CD4-positive, alpha-beta T cell treated with Interleukin-4 for 1 hour (primary cell): Measurements from ENCODE around the gene P4HB.

Experiments
- DNase-seq, 2 donors: peaks; one replicate each; pipeline ENCODE4 v3.0.0-alpha.2; 2020 to 2022

Gene P4HB

DNA sequence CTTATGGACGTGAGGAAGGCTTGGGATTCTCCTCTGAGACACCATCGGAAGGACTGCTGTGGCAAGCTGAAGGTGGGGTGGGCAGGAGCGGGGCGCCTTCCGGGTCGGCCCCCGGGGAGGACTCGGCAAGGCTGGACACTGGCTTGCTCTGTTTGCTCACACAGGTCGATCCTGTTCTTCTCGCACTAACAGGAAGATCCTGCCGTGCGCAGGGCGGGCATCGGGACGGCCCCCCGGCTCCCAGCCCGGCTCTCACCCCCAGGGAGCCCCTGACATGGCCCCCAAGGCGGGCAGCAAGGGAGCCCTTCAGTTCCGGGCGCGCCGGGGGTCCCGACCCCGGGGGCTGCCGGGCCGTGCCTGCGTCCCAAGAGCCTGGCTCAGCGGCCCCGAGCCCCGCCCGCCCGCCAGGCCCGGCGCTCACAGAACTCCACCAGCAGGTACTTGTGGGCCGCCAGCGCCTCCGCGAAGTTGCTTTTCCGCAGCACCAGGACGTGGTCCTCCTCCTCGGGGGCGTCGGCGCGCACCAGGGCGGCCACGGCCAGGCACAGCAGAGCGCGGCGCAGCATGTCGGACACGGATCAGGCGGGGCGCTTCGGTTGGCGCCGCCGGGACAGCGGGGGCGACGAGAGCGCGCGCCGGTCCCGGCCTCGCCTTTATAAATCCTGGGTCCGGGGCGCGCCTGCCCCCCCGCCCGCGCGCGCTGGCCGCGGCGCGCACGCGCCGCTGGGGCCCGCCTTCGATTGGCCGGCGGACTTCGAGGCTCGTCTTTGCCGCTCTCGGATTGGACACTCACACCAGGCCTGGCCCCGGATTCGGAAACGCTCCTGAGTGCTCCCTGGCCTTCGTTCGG, at the start of gene P4HB:
TSS of gene P4HB (minus strand) at position 630 of the 850 bp plus-strand sequence. CDS start at position 566, 64 bp downstream.
- no peak for DNase-seq

DNA sequence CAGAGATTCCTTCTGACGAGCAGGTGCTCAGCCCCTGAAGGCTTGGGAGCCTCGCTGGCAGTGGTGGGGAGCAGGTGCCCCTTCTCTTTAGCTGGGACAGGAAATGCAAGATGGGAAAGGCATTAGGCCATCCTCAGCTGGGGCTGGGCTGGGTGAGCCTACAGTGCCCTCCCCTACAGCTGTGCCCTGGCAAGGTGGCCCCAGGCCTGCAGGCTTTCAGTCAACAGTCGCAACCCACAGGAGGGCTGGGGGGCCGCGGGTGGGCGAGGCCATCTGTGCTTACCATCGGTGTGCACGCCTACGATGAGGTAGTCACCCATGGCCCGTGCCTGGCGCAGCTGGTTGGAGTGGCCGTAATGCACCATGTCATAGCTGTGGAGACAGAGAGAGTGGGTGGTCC, 48.9 kb upstream of the P4HB start:
- no peak for DNase-seq

DNA sequence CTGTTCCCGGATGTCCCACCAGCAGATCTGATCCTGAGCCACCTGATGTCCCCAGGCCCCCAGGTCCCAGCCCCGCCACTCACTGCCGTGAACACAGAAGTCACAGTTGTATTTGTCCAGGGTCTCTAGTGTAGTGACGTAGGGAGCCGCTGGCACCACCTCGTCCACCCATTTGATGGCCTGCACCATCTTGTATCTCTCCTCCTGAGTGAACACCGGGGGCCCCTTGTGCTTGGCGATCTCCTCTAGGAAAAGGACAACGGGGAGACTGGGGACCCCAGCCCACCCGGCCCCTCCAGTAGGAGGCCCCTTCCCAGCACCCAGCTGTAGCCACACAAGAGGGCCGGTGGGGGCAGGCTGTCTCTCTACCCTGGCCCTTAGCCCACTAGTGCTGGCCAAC, 48.5 kb upstream of the P4HB start:
- no peak for DNase-seq

DNA sequence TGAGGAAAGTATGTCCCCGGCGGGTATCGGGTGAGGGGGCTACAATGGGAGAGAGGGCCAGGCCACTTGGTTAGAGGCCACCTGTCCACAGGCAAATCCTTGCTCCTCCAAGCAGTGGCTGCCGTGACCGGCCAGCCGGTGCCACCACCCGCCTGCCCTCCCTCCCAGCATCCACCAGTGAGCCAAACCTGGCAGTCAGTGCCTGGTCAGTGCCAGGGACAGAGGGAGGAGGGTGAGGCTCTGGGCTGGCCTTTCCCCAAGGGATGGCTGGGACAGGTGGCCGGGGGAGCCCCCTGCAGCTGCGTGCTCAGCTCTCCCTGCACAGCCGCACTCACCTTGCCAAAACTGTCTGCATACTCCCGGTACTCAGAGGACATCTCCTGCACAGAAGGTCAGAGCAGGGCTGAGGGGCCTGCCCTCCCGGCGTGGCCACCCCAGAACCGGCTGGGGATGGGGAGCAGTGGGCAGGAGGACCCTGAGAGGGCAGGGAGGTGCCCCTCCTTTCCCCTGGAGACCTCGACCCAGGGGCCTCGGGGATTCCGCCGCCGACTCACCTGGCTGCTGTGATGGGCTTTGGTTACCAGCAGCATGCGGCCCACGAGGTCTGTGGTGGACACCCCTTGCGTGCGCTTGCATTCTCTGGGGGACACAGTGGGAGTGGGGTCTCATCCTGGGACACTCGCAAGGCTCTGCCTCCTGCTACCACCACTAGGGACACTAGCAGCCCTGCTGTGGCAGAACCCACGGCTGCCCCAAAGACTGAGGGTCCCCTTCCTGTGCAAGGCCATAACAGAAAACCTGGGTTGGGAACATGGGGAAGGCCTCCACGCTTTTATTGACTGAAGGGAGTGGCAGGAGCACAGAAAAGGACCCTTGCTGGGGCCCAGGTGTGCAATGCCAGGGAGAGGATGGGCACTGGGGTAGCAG, 47.1 kb upstream of the P4HB start:
- DNase-seq: no peak

DNA sequence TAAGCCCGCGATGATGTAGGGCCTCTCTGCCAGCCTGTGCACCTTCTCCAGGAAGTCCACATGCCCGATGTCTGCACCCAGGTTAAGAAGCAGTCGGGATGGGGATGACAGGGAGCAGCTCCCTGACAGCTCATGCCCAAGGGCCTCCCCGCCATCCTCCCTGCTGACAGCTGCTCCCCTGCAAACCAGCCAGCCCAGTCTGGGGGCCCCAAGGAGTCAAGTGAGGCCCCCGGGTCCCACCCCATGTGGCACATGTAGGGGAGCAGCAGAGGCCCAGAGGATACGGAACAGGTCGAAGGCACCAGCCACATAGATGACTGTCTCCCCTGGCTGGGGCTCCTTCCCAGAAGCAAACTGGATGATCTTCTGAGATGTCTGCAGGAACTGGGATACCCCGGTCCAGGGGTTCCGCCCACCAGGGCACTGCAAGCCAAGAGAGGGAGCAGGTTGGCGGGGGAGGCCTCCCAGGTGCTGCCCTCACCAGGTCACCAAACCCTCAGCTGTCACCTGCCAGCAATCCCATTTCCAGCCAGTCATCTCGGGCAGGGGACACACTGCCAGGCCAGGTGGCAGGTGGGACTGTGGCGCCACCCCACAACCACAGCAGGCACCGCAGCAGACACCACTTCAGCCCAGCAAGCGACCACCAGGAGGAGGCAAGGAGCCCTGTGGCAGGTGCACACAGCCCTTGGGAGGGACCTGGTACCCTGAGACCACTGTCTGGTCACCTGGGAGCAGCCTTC, 46.3 kb upstream of the P4HB start:
- DNase-seq: no peak

DNA sequence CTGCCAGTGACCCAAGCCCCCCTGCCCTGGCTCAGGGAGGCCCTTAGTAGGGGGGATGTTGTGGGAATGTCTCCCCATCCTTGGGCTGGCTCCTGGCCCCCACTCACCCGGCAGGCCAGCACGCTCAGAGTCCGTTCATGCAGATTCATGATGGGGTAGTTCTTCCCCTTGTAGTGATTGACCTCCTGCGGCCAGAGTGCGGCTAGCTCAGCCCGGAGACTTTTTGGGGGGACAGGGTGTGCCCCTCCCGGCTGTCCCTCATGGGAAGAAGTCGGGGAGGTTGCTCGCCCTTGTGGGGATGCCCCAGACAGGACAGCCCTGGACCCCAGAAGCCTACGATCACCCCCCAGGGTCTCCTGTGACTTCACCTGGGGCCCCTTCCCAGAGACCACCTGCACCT, 45.7 kb upstream of the P4HB start:
- DNase-seq: no peak

DNA sequence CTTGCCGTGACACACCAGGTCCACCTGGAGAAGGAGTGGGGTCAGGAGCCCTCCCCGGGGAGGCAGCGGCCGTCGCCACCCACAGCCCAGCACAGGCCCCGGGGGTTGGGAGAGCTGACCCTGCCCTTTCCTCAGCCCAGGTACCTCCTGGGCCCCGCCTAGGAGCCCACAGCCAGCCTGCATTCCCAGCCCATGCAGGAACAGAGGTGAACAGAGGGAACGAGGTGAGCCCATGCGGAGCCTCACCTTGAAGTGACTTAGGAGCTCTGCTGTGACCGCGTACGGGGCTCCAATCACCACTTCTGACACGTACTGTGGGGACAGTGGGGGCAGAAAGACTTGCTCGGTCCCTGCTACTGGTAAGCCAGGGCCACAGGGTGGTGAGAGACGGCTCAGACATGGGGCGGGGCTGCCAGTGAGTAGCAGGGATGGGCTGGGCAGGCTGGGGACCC, 45.1 kb upstream of the P4HB start:
- DNase-seq: no peak

DNA sequence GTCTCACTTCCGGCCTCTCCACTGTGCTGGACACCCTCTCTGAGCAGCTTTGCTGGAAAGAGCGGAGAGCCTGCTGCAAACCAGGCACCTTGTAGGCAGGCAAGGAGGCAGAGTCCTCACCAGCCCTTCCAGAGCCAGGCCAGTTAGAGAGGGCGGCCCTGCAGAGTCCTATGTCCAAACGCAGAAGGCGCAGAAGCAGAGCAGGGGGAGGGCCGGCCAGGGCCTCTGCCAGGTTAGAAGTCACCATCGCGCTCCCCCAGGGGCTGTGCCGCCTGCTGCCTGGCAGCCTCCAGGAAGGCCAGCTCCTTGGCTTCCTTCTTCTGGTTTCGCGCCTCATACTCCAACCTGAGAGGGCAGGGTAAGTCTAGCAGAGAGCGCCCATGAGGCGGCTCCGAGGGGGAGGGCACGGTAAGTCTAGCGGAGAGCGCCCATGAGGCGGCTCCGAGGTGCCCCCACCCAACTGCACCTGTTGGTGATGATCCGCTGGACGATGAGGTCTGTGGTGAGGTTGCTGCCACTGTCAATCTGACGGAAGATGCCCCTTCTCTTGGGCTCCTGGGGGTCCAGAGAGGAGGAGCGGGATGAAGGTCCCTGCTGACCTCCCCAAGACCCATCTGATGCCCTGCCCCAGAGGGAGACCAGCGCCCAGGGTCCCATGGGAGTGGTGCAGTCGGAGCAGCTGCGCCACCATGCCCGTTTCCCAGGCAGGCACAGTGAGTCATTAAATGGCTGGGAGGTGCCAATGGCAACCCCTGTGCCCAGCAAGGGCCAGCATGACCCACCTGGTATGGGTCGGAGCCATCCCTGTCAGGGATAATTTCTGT, 44.5 kb upstream of the P4HB start:
- DNase-seq: no peak

DNA sequence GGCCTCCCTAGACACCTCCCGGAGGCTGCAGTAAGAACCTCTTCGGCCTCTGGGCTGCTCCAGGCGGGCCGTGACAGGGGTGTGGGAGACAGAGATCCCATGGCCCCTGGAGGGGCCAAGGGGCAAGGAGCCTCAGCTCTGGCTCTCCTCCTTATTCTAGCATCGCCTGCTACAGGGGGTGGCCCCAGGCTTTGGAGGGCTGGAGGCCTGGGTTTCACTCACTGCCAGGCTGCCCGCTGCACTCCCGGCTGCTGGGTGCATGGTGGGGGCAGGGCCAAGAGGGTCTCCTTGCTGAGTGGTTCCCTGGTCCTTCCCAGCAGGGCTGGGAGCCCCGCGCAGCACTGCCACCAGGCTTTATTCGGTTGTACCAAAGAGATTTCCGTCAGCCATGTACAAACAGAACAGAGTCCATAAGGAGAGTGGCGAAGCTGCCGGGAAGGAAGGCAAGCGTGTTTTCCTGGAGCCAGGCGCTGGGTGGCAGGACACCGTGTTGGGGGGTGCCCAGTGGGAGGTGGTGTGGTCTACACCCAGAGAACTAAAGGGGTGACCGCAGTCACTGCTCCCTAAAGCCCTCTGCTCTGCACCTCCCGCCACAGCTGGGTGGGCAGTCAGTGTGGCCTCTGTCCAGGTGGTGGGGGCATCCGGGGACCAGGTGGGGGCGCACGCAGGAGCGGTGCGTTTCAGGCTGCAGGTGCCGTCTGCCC, 43.7 kb upstream of the P4HB start:
- no peak for DNase-seq

DNA sequence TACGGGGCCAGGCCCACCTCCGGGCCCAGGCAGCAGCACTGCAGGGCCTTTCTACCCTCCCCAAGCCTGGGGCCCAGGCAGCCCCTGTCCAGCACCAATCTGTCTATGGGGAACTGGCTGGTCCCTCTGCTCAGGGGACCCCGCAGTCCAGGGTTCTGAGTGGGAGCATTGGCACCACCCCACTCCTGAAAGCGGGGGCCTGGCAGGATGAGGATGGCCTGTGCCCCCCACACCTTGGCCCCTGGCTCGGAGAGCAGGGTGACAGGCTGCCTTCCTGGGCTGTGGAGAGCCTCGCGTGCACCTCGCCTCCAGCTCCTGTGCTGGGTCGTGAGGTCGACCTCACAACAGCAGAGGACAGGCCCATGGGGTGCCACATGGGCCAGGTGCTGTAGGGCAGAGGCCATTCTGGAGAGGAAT, 43.1 kb upstream of the P4HB start:
- DNase-seq: no peak

DNA sequence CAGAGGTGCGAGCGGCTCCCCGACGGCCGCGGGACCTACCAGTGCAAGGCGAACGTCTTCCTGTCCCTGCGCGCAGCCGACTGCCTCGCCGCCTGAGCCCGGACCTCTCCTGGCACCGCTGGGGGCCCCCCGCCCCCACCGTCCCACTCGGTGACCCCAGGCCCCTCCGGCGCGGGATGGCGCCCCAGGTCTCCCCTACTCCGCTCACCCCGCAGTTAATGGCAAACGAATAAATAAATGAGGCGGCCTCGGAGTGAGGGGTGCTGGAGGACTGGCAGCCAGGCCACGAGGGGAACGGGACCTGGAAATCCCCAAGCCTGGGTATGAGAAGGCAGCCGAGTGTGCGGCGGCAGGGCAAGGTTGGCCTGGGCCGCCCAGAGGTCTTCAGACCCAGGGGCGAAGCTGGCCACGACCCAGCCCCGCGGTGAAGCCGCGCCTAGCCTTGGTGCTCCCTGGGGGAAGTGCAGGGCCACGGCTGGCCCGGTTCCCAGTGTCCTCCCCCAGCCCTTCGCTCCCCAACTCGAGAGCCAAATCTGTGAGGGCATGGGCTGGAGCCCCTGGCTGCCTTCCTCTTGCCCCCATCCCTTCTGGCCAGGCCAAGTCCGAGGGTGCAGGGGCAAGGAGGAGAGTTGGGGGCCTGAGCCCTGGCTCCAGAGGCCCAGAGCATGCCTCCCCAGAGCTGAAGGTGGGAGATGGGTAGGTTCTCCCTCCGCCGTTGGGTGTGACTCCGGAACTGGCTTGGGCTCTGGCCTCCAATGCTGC, 42.5 kb upstream of the P4HB start:
- DNase-seq: no peak

DNA sequence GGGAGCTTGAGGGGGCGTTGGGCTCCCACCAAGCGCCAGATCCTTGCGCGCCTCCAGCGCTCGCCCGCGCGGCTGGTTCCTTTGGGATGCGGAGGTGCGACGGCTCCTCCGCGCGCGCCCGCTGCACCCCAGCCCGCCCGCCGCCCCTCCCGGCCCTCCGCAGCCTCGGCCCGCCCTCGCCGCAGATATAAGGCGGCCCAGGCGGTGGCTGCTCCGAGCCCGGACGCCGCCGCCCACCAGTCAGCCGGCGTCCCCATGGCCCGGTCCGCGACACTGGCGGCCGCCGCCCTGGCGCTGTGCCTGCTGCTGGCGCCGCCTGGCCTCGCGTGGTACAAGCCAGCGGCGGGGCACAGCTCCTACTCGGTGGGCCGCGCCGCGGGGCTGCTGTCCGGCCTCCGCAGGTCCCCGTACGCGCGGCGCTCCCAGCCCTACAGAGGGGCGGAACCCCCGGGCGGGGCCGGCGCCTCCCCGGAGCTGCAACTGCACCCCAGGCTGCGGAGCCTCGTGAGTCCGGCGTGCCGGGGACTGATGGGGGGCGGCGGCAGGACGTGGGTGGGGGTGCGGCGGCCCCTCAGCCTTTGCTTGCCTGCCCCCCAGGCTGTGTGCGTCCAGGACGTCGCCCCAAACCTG, 41.8 kb upstream of the P4HB start, which contains the start of gene NPB:
TSS of gene NPB (plus strand) at position 216 of the 630 bp plus-strand sequence. CDS start at position 256, 40 bp downstream.
- no peak for DNase-seq

DNA sequence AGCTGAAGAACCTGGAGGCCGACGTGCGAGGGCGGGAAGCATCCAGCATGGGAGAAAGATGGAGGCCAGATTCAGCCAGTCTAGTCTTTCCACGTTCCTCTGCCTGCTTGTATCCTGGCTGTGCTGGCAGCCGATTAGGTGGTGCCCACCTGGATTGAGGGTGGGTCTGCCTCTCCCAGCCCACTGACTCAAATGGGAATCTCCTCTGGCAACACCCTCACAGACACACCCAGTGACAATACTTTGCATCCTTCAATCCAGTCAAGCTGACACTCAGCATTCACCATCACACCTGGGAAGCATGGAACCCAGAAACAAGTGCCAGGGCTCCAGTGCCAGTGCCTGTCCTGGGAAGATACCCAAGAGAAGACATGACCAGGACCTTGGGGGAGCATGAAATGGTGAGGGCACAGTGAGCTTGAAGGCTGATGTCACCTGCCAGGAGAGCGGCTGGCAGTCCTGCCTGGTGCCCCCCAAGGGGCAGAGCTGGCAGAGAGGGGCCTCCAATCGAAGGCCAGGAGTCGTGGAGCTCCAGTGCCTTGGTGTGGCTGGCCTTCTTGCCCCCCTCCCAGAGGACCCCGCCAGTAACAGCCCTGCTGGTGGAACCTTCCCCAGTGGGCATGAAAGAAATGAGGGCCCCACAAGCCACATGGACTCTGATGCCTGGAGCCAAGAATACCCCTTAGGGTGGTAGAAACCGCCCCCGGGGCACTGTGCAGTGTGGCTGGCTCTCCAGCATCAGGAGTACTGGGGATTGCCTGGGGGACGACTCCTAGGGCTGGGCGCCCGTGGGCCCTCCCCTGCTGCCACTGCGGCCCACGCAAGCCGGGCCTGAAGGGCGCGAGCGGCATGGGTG, 41.1 kb upstream of the P4HB start:
- DNase-seq: no peak

DNA sequence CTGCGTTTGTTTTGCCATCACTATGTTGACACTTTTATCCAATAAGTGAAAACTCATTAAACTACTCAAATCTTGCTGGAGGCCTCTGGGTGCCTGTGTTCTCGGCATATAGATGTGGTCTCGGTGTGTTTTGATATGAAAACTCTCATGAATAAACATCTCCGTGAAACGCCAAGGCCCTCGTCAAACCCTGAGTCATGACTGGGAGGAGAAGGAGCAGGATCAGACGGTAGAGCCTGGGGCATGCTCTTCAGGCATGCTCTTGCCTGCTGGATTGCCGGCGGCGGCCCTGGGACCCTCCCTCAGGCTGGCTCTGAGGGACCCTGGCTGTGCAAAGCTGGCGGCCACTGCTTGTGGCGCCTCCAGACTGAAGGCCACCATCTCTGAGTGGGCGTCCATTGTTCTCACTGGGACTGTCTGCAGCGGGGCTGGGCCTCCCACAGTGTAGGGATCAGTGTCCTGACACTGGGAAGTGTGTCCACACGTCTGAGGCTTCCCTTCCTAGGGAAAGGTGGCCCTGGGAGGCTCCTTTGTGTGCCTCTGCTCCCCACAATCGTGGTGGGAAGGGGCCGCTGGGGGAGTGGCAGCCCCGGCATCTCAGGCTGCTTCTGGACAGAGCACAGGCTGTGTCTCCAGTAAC, 40.0 kb upstream of the P4HB start:
- DNase-seq: no peak

DNA sequence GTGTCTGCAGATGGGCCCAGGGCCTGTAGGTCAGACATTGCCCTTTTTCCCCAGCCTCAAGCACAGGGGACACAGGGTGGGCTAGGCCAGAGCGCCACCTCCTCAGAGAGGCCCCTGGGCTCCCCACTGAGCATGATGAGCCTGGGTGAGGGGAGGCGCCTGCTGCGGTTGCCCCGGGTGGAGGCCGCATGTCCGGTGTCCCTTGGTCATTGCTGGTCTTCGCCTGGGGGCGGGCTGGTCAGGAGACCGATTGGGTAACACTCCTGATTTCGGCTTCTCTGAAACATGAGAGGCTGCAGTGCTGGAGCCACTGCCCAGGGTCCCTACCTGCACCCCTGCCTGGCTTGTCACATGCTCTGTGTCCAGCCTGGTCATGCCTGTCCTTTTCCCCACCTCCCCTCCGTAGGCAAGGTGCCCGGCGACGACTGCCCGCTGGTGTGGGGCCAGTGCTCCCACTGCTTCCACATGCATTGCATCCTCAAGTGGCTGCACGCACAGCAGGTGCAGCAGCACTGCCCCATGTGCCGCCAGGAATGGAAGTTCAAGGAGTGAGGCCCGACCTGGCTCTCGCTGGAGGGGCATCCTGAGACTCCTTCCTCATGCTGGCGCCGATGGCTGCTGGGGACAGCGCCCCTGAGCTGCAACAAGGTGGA, 39.3 kb upstream of the P4HB start:
- DNase-seq: no peak

DNA sequence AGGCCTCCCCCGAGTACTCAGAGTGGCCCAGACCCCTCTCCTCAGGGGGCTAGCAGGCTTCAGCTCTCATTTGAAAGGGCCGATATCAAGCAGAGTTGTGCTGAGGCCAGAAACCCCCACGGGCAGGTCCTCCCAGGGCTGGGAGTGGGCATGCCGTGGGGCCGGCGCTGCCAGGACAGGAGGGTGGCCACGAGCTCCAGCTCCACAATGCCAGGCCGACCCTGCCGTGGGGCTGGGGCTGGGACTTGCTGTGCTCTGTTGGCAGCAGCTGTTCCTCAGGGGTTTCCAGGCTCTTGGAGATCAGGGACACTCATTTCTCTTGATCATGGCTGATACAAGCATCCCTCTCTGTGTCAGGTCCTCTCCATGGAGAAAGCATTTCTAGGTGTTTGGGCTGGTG, 38.5 kb upstream of the P4HB start:
- DNase-seq: no peak

DNA sequence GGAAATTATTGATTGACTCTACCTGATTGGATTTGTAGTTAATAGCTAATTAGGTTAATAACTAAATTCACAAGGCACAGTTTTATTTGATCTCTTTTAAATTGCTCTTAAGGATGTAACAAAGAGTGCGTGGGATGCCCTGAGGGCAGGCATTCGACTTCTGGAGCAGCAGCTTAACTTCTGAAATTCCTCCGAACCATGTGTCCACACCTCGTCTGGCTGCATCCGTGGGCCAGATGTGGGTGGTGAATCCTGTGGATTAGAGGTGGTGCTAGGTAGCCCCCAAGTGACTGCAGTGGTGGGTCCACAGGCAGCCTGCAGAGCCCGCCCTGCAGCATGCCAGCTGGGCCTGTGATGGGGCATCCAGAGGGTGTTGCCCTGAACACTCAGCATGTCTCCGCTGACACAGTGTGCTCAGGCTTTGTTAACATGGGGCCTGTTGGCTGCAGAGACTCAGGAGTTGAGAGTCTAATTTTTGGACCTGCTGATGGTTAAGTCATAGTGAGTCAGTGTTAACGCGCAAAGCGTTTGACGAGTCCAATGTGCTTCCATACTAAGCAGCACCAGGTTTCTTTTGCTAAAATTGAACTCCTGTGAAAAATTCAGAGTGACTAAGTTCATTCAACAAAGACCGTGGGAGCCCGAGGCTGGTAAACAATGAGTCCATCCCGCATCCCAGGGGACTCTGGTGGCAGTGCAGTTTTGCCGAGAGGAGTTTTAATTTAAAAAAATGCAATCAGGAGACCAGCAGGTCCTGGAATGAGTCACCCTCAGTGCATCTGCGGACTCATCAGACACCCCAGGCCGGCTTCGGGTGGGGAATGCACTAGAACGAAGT, 37.9 kb upstream of the P4HB start:
- no peak for DNase-seq
